ENCODE measurements around the gene NUB1. TPM values are rescaled to one million over a fixed set of nuclear protein-coding genes. Genes with fewer than 3 reads are reported as not detected.

The NUB1 gene
- total and polyA plus RNA-seq, 2 experiments from 2014 or later, result 30.6 to 34.3 TPM

GRCh38 chr7:151367284-151367683 is 25.7 kb downstream of the NUB1 start:
- peaks cover 6% of the 10 kb centered on the region for H3K4me1 ChIP-seq (ENCODE audit: low read depth)
- TF ChIP-seq CTCF (IDR thresholded peaks at IDR 0.05; ENCODE audit: low read depth, low read length), result no peak
- H3K27ac ChIP-seq, result no peak overlapping the region
- DNase-seq (ENCODE audit: low read depth in 1 of 2, low spot score in 1 of 2), result peak in 1 of 2 donors; percentile 19
- no peaks in the 10 kb centered on the region for H3K27me3 ChIP-seq
- no peaks in the 10 kb centered on the region for H3K9me3 ChIP-seq (ENCODE audit: low read depth)
- H3K4me3 ChIP-seq, result no peak overlapping the region
- H3K36me3 ChIP-seq, result peaks cover 9% of the 10 kb centered on the region

- peaks cover 7% of the 10 kb centered on the region for H3K36me3 ChIP-seq
- H3K27me3 ChIP-seq, result no peaks in the 10 kb centered on the region
- peaks cover 6% of the 10 kb centered on the region for H3K4me1 ChIP-seq (ENCODE audit: low read depth)
- peak; percentile 83 to 90 for DNase-seq (ENCODE audit: low read depth in 1 of 2, low spot score in 1 of 2)
- H3K4me3 ChIP-seq, result no peak overlapping the region
- H3K27ac ChIP-seq, result no peak overlapping the region
- H3K9me3 ChIP-seq (ENCODE audit: low read depth), result no peaks in the 10 kb centered on the region
- peak; percentile 96 for TF ChIP-seq CTCF (IDR thresholded peaks at IDR 0.05; ENCODE audit: low read depth, low read length)
Measured at GRCh38 chr7:151368136-151368571, 26.5 kb downstream of the NUB1 start.

- H3K4me3 ChIP-seq, result no peak overlapping the region
- peaks cover 17% of the 10 kb centered on the region for H3K36me3 ChIP-seq
- H3K9me3 ChIP-seq (ENCODE audit: low read depth), result no peaks in the 10 kb centered on the region
- H3K4me1 ChIP-seq (ENCODE audit: low read depth), result no peaks in the 10 kb centered on the region
- no peak for DNase-seq (ENCODE audit: low read depth in 1 of 2, low spot score in 1 of 2)
- no peak for TF ChIP-seq CTCF (IDR thresholded peaks at IDR 0.05; ENCODE audit: low read depth, low read length)
- H3K27ac ChIP-seq, result no peak overlapping the region
- no peaks in the 10 kb centered on the region for H3K27me3 ChIP-seq
Measured at GRCh38 chr7:151371266-151371665, 29.7 kb downstream of the NUB1 start.

GRCh38 chr7:151372612-151373265 is 31.1 kb downstream of the NUB1 start:
- no peaks in the 10 kb centered on the region for H3K4me1 ChIP-seq (ENCODE audit: low read depth)
- H3K27ac ChIP-seq, result peak overlapping the region; percentile 23
- H3K4me3 ChIP-seq, result no peak overlapping the region
- no peaks in the 10 kb centered on the region for H3K27me3 ChIP-seq
- no peak for TF ChIP-seq CTCF (IDR thresholded peaks at IDR 0.05; ENCODE audit: low read depth, low read length)
- H3K9me3 ChIP-seq (ENCODE audit: low read depth), result no peaks in the 10 kb centered on the region
- peaks cover 17% of the 10 kb centered on the region for H3K36me3 ChIP-seq
- DNase-seq (ENCODE audit: low read depth in 1 of 2, low spot score in 1 of 2), result no peak

- no peak for DNase-seq (ENCODE audit: low read depth in 1 of 2, low spot score in 1 of 2)
- Histone ChIP-seq H3K27me3 (no peaks in the 10 kb centered on the region), H3K36me3 (peaks cover 17% of the 10 kb centered on the region)
Measured at GRCh38 chr7:151373599-151373998, 32.0 kb downstream of the NUB1 start.

More at GRCh38 chr7:151373599-151373998, 32.0 kb downstream of the NUB1 start:
- no peaks in the 10 kb centered on the region for H3K4me1 ChIP-seq (ENCODE audit: low read depth)
- no peak overlapping the region for H3K27ac ChIP-seq
- H3K4me3 ChIP-seq, result no peak overlapping the region
- TF ChIP-seq CTCF (IDR thresholded peaks at IDR 0.05; ENCODE audit: low read depth, low read length), result no peak
- no peaks in the 10 kb centered on the region for H3K9me3 ChIP-seq (ENCODE audit: low read depth)

Data from cardiac muscle cell (in vitro differentiated cells and primary cell).